Hindlimb muscle (tissue), 1 donor: ENCODE data around the gene TTC39B. TPM values are rescaled to one million over a fixed set of nuclear protein-coding genes. Genes with fewer than 3 reads are reported as not detected.

Experiments used
- DNase-seq: peaks from one replicate; pipeline ENCODE4 v3.0.0-alpha.2; 2013
- polyA plus RNA-seq: library from polyadenylated mRNA; unstranded; fragments of 120-200 nt; gene quantifications from one replicate; pipeline ENCODE4 v1.2.1, GENCODE V29; 2013; ENCODE audit not compliant: insufficient read length

TTC39B gene
- polyA plus RNA-seq, 1 donor = 1.7 TPM

- DNase-seq = no peak
These were observed 179.2 kb downstream of the TTC39B start for GRCh38 chr9:15127831-15128230.

GRCh38 chr9:15121630-15122029 is 185.4 kb downstream of the TTC39B start:
- DNase-seq = no peak

- DNase-seq = no peak
These were observed 190.9 kb downstream of the TTC39B start for GRCh38 chr9:15116130-15116580.

- no peak for DNase-seq
These were observed 191.3 kb downstream of the TTC39B start for GRCh38 chr9:15115702-15116101.

GRCh38 chr9:15115041-15115440 is 192.0 kb downstream of the TTC39B start:
- no peak for DNase-seq

Other genes with a start within 250 kb of the TTC39B start
- 27.6 TPM for gene SNAPC3, start 115.7 kb upstream of the TTC39B start, polyA plus RNA-seq
- 63.3 TPM for gene PSIP1, start 203.8 kb upstream of the TTC39B start, polyA plus RNA-seq
- 2.2 TPM for gene CCDC171, start 245.8 kb upstream of the TTC39B start, polyA plus RNA-seq